Mucosa of descending colon (tissue), 3 donors: ENCODE data around the gene AURKB. TPM values are rescaled to one million over a fixed set of nuclear protein-coding genes. Genes with fewer than 3 reads are reported as not detected.

Experiments
- ATAC-seq: fragments of 200-7000 bp; cut with Tn5 transposase; one replicate; pipeline ENCODE4 v1.9.1; 2020; ENCODE audit warnings: mild to moderate bottlenecking, moderate library complexity
- DNase-seq, 3 donors: peaks; one replicate each; pipeline ENCODE4 v3.0.0-alpha.2; 2020
- H3K36me3 ChIP-seq: fragments of 200-600 bp; one replicate; pipeline ENCODE4 v1.8.0; 2021; ENCODE audit warnings: low read depth, mild to moderate bottlenecking
- H3K4me1 ChIP-seq: fragments of 200-600 bp; one replicate; pipeline ENCODE4 v1.8.0; 2021; ENCODE audit warnings: low read depth, mild to moderate bottlenecking
- H3K4me3 ChIP-seq: fragments of 200-600 bp; one replicate; pipeline ENCODE4 v1.8.0; 2021; ENCODE audit warnings: mild to moderate bottlenecking
- H3K9me3 ChIP-seq: fragments of 200-600 bp; one replicate; pipeline ENCODE4 v1.8.0; 2021; ENCODE audit warnings: mild to moderate bottlenecking
- intact Hi-C, 2 donors: fragments of 100-400 bp; cut with DNase I in 1 of 2; cut with micrococcal nuclease in 1 of 2; formaldehyde crosslinking; loops; one replicate each; pipeline versions ENCODE4 v1.11.0 to v1.11.1; 2022; cut with DNase I, micrococcal nuclease
- total RNA-seq, 3 donors: library from RNA; stranded (reverse); fragmentation: NEBNext Ultra II Directional in 2 of 3; extraction: Animal tissue kit (Norgen Biotek cat#: 25700) in 2 of 3; gene quantifications; one replicate each; pipeline versions ENCODE4 v1.2.1 to v1.2.4, GENCODE V29; 2021 to 2023
- TF ChIP-seq, protein P1 (sequence below): fragments of 200-600 bp; IDR thresholded peaks from one replicate; pipeline ENCODE4 v1.8.0; 2022; ENCODE audit warnings: antibody characterized with exemption, mild to moderate bottlenecking
- donor health status: DM: no; HTN: no; CAD: no; lungs with moderate emphysema.
- donor health status: DM: no; HTN: no; CAD: no.
- donor health status: DM: no; HTN: yes; CAD: no.

The AURKB gene
- total RNA-seq, 3 donors from 2014 or later, result 5.2 to 27.3 (median 5.7) TPM

DNA sequence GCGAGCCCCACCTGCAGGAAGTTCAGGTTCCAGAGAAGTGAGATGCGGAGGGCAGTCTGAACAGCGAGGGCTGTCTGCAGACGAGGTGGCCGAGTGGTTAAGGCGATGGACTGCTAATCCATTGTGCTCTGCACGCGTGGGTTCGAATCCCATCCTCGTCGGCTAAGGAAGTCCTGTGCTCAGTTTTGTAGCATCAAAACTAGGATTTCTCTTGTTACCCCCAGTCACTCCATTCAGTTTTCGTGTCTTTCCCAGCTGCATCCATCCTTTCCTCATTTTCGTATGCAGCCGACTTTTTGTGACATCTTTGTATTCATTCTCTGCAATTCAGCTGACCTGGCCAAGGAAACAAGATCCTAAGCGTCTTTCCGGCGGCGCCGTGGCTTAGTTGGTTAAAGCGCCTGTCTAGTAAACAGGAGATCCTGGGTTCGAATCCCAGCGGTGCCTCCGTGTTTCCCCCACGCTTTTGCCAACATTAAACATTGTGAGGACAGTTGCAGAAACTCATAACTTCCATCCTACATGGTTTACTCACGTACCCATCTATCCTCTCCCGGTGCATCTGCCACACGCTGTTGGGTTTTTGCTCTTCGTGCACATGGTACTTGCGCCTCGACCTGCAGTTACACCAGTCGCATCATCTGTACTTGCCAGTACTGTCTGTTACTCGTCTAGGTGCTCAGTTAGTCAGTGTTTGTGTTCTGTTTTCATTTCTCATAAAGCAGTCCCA, 23.4 kb downstream of the AURKB start:
- peaks cover 36% of the 10 kb centered on the region for H3K4me1 ChIP-seq
- peaks cover 10% of the 10 kb centered on the region for H3K36me3 ChIP-seq
- intact Hi-C loops, result loop anchor here in 1 of 2 donors (2.0 kb wide), 1 partner anchor 36 kb away; no protein-coding TSS in a partner anchor
- H3K4me3 ChIP-seq, result peak overlapping the region; percentile 30
- no peaks in the 10 kb centered on the region for H3K9me3 ChIP-seq
- ATAC-seq, result peak; percentile 64
- DNase-seq, result peak; percentile 94 to 98 (median 95)
- TF ChIP-seq, protein P1, sequence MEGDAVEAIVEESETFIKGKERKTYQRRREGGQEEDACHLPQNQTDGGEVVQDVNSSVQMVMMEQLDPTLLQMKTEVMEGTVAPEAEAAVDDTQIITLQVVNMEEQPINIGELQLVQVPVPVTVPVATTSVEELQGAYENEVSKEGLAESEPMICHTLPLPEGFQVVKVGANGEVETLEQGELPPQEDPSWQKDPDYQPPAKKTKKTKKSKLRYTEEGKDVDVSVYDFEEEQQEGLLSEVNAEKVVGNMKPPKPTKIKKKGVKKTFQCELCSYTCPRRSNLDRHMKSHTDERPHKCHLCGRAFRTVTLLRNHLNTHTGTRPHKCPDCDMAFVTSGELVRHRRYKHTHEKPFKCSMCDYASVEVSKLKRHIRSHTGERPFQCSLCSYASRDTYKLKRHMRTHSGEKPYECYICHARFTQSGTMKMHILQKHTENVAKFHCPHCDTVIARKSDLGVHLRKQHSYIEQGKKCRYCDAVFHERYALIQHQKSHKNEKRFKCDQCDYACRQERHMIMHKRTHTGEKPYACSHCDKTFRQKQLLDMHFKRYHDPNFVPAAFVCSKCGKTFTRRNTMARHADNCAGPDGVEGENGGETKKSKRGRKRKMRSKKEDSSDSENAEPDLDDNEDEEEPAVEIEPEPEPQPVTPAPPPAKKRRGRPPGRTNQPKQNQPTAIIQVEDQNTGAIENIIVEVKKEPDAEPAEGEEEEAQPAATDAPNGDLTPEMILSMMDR, result no peak

DNA sequence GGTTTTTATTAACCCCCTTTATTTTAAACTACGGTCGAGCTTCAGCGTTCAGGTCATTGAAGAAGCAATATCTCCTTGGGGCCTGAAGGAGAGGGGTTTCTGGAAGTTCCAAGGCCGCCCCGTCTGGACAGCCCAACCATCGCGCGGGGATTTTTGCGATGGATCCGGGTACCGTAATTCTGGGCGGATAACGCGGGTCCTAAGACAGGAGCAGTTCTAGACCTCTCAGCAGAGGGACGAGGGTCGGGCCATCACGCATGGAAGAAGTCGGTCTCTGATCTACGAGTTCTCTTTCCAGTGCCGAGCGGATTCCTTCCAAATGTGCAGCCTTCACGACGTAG, 24.0 kb downstream of the AURKB start:
- Histone ChIP-seq H3K9me3 (no peaks in the 10 kb centered on the region), H3K4me3 (peak overlapping the region; percentile 30), H3K36me3 (peaks cover 10% of the 10 kb centered on the region), H3K4me1 (peaks cover 32% of the 10 kb centered on the region)
- ATAC-seq (no peak), DNase-seq (no peak)
- intact Hi-C loops, result loop anchor here in 1 of 2 donors (2.0 kb wide), 1 partner anchor 36 kb away; no protein-coding TSS in a partner anchor
- TF ChIP-seq, protein P1, result no peak

DNA sequence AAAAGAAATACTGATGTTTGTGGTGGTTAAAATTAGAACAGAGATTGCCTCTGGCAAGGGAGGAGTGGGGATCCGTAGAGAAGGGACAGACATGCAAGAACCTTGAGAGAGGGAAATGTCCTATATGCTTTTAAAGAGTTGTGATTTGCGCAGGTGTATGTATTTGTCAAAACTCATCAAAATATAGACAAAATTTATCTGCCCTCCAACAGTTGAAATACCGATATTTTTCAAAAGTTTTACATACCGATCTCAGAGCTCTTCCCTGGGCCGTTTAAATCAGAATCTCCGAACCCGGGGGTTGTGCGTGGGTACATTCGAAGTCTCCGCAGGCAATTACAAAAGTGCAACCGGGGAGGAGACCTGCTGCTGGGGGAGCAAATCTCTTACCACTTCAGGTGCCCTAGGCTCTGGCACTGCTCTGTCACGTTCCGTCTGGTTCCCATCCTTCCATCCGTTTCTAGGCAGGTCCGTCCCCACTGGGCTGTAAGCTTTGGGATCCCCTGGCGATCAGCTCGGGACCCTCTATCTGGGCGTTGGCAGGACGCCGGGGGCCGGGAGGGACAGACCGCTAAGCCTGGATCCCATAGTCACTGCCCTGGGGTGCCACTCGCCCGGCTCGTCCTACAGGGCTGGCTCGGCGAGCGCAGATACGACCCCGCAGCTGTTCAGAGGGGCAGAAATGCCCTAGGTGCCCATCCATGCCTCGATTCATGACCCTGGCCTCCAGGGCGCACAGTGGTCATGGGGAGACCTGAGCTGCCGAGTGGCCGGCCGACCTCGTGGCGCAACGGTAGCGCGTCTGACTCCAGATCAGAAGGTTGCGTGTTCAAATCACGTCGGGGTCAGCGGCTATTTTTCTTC, 24.6 kb downstream of the AURKB start:
- DNase-seq, result peak; percentile 91 to 94 (median 92)
- intact Hi-C loops, result loop anchor here in 1 of 2 donors (2.0 kb wide), 1 partner anchor 37 kb away; no protein-coding TSS in a partner anchor

DNA sequence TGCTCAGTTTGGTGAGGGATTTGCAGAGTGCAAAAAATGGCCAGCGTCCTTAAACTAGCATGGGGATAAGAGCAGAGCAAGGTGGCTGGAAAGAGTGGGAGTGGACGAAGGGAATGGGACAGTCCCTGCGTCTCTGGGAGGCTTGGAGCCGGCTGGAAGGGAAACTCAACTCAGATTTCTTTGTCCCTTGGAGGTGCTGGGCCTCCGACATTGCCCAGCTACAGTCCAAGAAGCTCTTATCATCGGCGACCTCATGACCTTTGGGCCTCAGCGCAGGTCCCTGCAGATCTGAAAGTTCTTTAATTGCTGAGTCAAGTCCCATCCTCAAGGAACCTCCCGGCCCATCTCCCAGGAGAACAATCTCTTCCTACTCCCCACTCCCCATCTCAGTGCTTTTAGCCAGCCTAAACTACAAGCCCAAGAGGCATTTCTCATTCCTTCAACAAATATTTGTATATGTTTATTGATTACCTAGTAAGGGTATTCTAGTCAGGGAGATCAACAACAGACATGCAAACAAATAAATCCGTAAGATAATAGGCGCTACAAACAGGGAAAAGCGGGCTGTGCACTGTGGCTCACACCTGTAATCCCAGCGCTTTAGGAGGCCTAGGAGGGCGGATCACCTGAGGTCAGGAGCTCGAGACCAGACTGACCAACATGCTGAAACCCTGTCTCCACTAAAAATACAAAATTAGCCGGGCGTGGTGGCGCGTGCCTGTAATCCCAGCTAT, 33.2 kb downstream of the AURKB start:
- DNase-seq (peak in 1 of 3 donors; percentile 31), ATAC-seq (no peak)

More for the DNA sequence above, 24.6 kb downstream of the AURKB start:
- TF ChIP-seq, protein P1, result no peak
- Histone ChIP-seq H3K36me3 (peaks cover 10% of the 10 kb centered on the region), H3K9me3 (no peaks in the 10 kb centered on the region), H3K4me3 (peak overlapping the region; percentile 30), H3K4me1 (peaks cover 26% of the 10 kb centered on the region)
- peak; percentile 32 for ATAC-seq

More for the DNA sequence above, 33.2 kb downstream of the AURKB start:
- Histone ChIP-seq H3K9me3 (no peaks in the 10 kb centered on the region), H3K36me3 (no peaks in the 10 kb centered on the region), H3K4me1 (peaks cover 22% of the 10 kb centered on the region), H3K4me3 (no peak overlapping the region)
- intact Hi-C loops, result no loop called here
- TF ChIP-seq, protein P1, result no peak
